Measurements from ENCODE around the gene RFPL4A. TPM values are rescaled to one million over a fixed set of nuclear protein-coding genes. Genes with fewer than 3 reads are reported as not detected.
"Not testable (repeated sequence)": the region's sequence is repeated elsewhere in the genome, so short reads cannot be mapped to it uniquely, and the experiment has no call there.

RFPL4A gene
- 2.5 TPM for total RNA-seq

DNA sequence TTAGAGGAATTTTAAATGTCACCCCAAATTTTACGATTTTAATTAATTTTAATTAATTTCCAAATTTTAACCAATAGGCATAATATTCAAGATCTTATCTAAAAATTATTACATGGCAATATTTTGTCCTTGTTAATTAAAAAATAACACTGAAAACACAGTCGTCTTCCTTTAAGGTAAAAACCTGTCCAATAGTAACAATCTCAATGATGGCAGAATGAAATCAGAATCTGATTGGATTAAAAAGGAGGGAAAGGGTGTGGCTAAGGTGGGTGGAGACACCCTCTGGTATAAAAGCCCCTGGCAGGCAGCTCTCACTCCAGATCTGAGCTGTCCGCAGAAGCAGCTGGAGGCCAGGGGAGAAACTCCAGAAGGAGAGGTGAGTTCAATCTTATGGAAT, at the start of gene RFPL4A:
TSS of gene RFPL4A (plus strand) at position 301 of the 400 bp plus-strand sequence. CDS start 2,704 bp downstream, outside the sequence.
- DNase-seq, result not testable (repeated sequence)

DNA sequence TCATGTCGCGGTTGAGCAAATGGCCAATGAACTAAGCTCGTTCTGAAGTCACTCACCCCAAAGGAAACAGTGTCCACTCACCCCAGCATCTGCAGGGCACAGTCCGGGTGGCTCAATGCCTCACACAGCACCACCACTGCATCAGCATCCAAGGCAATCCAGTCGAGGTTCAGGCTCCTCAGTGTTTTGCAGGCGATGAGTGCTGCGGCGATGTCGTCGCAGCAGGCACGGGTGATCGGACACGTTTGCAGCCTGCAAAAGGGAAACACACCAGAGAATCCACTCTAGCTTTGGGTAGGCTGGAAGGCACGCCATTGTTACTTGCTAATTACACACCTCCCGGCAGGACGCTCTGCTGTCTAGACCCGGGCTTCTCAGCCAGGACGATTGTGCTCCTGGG, 47.2 kb upstream of the RFPL4A start:
- no peak for DNase-seq

DNA sequence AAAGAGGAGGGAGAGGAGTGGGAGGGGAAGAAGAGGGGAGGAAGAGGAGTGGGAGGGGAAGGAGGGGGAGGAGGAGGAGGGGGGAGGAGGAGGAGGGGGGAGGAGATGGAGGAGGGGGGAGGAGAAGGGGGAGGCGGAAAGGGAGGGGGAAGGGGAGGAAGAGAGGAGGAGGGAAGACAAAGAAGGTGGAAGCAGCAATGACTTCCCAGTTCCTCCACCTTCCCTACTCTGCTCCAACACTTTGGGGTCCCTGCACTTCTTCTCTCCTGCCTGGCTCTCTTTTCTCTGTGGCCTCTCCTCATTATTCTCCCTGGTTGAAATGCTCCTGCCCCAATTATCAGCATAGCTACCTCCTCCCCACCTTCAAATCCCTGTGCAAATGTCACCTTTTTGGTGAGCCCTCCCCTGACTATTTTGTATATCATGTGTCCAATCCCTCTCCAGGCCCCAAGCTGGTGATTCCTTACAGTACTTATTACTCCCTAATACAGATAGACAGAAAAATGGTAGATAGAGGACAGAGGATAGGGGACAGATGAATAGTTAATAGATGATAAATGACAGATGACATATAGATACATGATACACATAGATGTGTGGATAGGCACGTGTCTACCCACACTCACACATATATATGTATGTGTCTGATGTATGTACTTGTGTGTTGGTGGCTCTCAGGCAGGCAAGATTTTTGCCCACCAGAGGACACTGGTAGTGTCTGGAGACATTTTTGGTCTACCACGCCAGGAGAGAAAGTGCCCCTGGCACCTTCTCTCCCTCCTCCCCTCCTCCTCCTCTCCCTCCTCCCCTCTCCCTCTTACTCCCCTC, 45.9 kb upstream of the RFPL4A start:
- DNase-seq, result no peak

DNA sequence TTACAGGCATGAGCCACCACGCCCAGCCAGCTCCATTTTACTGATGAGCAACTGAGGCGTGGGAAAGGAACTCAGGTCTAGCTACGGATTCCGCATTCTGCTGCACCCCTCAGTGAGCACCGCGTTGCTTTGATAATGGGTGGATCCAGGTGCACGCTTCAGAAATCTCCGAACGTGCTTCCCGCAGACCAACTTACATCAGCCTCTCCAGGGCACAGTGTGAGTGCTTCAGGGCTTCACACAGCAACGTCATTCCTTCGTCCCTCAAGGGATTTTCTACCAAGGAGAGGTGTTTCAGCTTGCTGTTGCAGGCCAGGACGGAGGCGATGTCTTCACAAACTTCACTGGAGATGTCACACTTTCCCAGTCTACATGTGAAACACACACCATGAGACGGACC, 42.4 kb upstream of the RFPL4A start:
- DNase-seq, result no peak

DNA sequence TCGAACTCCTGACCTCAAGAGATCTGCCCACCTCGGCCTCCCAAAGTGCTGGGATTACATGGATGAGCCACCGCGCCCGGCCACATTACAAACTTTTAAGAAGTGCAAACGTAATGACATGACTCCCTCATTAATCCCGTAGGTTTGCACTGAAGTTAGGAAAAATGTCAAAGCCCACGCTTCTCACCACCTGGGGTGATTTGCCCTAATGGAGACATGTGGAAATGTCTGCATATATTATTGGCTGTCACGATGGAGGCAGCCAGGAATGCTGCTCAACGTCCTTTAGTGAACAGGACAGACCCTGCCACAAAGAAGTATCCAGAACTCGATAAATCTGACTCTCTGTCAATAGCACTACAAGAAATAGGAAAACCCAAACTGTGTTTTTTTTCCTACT, 41.6 kb upstream of the RFPL4A start:
- no peak for DNase-seq

DNA sequence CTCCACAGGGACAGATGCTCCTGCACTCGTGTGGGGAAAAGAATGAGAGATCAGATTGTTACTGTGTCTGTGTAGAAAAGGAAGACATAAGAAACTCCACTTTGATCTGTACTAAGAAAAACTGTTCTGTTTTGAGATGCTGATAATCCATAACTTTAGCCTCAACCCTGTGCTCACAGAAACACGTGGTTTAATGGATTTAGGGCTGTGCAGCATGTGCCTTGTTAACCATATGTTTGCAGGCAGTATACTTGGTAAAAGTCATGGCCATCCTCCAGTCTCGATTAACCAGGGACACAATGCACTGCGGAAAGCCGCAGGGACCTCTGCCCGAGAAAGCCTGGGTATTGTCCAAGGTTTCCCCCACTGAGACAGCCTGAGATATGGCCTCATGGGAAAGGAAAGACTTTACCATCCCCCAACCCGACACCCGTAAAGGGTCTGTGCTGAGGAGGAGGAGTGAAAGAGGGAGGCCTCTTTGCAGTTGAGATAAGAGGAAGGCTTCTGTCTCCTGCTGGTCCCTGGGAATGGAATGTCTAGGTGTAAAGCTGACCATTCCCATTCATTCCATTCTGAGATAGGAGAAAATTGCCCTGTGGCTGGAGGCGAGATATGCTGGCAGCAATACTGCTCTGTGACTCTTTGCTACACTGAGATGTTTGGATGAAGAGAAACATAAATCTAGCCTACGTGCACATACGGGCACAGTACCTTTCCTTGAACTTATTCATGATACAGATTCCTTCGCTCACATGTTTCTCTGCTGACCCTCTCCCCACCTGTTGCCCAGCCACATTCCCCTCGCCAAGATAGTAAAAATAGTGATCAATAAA, 40.8 kb upstream of the RFPL4A start:
- DNase-seq, result not testable (repeated sequence)

DNA sequence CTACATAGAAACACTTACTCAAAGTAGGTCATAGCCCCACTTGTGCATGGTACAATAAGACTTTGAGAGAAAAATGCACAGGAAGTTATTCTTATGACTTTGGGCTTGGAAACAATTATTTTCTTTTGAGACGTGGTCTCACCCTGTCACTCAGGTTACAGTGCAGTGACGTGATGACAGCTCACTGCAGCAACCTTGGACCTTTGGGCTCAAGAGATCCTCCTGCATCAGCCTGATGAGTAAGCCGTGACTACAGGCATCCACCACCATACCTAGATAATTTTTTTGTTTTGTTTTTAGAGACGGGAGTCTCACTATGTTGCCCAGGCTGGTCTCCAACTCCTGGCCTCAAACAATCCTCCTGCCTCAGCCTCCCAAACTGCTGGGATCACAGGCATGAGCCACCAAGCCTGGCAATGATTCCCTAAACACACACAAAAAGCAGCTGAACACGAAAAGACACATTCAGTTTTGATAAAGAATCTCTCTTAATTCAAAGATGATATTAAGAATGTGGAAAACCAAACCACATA, 38.6 kb upstream of the RFPL4A start:
- no peak for DNase-seq

DNA sequence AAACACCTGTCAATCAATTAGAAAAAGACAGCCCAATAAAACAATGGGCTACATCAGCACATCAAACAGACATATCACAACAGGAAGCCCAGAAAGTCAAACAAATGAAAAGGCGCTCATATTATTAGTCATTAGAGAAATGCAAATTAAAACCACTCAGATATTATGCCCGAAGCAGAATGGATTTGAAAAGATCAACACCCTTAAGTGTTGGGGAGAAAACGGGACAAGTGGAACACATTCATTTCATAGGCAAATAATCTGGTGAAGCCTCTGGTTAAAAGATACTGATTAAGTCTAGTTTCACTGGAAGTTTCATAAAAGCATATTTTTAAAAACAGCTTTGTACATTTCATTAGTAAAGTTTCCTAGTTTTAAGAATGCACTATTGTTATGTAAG, 38.1 kb upstream of the RFPL4A start:
- DNase-seq, result no peak

DNA sequence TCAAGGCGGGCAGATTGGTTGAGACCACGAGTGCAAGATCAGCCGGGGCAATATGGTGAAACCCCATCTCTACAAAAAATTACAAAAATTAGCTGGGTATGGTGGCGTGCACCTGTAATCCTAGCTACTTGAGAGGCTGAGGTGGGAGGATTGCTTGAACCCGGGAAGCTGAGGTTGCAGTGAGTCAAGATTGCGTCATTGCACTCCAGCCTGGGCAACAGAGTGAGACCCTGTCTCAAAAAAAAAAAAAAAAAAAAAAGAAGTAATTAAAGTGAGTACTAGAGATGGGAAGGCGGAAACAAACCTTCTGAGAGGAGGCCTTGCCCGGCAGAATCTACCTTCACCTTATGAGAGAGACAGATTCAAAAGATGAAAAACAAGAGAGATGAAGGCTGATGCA, 35.4 kb upstream of the RFPL4A start:
- DNase-seq, result no peak

DNA sequence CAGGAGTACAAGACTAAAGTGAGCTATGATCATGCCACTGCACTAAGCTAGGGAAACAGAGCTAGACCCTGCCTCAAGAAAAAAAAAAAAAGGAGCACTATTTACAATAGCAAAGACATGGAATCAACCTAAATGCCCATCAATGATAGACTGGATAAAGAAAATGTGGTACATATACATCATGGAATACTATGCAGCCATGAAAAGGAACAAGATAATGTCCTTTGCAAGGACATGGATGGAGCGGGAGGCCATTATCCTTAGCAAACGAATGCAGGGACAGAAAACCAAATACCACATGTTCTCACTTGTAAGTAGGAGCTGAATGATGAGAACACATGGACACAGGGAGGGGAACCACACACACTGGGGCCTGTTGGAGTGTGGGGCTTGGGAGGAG, 28.5 kb upstream of the RFPL4A start:
- not testable (repeated sequence) for DNase-seq

DNA sequence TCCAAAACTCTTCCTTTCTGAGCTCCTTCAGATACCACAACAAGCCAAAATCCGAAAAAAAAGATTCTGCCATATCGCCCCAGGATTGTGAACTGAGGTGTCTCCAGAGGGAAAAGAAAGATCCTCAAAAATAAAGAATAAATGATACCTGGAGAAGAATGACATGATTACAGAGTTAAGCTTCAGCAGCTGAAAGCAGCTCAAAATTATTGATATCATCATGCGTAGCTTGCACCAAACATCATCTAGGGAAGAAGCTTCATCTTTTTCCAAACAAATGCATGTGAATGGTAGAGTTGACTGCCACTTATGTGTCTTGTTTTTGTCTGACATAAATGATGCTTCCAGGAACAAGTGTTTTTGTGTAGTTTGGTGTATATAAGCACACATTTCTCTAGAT, 20.6 kb upstream of the RFPL4A start, which contains the start of gene NLRP9:
TSS of gene NLRP9 (minus strand) at position 101 of the 400 bp plus-strand sequence. CDS start at position 73, 28 bp downstream.
- no peak for DNase-seq

DNA sequence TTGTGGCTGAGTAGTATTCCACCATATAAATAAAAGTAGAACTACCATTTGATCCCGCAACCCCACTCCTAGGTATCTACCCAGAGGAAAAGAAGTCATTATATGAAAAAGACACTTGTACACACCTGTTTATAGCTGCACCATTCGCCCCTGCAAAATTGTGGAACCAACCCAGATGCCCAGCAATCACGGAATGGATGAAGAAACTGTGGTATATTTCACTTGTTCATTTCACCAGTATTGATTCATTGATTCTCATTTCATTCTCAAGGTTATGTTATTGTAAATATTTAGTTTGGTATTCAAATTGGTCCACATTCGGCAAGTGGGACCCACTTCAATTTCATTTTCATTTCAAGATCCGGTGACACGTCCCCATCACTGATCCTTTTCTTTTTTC, 8.2 kb upstream of the RFPL4A start:
- no peak for DNase-seq

DNA sequence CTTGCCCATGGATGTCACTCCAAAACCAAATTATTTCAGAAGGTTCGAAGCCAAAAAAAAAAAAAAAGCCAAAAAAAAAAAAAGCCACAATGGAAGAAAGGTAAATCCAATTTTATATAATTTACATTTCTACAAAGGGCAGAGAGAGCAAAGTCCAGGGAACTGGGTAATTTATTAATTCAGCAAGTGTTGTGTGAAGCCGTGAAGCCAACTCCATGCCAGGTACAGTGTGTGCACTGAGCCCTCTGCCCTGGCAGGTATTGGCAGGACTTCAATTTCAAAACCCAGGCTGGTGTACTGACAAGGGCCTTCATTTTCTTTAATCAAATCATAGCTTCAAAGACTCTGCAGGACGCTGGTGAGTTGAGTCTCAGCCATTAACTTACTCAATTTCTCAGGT, 5.5 kb upstream of the RFPL4A start:
- no peak for DNase-seq

DNA sequence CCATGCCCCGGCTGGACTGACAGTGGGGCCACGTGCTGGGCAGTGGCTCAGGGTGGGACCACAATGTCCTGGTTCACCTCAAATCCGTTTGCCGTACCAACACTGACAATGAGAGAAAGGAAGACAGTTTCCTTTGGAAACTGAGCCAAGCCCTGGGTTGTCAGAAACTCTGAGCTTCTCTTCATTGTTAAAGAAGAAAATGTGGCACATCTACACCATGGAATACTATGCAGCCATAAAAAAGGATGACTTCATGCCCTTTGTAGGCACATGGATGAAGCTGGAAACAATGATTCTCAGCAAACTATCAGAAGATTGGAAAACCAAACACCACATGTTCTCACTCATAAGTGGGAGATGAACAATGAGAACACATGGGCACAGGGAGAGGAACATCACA, 2.1 kb upstream of the RFPL4A start:
- DNase-seq, result not testable (repeated sequence)

DNA sequence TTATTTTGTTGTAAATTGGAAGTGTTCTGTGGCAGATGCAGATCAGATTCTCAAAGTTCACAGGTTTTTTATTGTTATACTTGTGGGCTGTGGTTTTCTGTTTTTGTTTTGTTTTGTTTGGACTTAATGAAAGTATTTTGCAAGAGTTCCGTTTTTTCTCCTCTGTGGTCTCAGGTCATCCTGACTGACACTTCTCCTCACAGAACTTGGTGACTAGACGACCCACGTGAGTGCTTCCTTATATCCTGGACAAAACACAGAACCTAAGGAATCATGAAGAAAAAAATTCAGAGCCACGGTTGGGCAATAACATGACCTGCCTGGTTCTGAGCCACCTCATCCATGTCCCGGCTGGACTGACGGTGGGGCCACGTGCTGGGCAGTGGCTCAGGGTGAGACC, 7.6 kb downstream of the RFPL4A start:
- DNase-seq, result no peak

DNA sequence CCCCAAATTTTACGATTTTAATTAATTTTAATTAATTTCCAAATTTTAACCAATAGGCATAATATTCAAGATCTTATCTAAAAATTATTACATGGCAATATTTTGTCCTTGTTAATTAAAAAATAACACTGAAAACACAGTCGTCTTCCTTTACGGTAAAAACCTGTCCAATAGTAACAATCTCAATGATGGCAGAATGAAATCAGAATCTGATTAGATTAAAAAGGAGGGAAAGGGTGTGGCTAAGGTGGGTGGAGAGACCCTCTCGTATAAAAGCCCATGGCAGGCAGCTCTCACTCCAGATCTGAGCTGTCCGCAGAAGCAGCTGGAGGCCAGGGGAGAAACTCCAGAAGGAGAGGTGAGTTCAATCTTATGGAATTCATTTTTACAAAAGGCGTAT, 9.9 kb downstream of the RFPL4A start, which contains the start of gene RFPL4AL1:
TSS of gene RFPL4AL1 (plus strand) at position 301 of the 400 bp plus-strand sequence. CDS start 2,687 bp downstream, outside the sequence.
- not testable (repeated sequence) for DNase-seq

DNA sequence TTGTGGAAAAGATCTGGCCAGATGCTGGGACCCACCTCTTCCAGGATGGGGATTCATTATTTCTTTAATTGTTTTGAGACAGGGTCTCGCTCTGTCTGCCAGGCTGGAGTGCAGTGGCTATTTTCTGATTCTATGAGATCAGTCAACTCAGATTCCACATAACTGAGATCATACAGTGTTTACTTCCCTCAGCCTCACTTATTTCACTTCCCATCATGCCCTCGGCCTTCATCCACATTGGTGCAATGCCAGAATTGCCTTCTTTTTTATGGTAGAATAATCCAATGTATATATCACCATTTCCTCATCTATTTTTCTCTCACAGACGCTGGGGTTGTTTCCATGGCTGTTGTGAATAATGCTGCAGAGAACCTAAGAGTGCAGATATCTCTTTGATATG, 10.7 kb downstream of the RFPL4A start:
- DNase-seq, result not testable (repeated sequence)

DNA sequence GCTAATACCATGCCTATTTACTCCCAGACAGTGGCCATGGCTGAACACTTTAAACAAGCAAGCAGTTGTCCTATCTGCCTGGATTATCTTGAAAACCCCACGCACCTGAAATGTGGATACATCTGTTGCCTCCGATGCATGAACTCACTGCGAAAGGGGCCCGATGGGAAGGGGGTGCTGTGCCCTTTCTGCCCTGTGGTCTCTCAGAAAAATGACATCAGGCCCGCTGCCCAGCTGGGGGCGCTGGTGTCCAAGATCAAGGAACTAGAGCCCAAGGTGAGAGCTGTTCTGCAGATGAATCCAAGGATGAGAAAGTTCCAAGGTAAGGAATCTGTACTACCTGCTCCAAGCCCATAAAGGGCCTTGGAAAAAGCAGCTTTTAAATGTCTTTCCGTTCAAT, 18.6 kb downstream of the RFPL4A start:
- DNase-seq, result no peak

DNA sequence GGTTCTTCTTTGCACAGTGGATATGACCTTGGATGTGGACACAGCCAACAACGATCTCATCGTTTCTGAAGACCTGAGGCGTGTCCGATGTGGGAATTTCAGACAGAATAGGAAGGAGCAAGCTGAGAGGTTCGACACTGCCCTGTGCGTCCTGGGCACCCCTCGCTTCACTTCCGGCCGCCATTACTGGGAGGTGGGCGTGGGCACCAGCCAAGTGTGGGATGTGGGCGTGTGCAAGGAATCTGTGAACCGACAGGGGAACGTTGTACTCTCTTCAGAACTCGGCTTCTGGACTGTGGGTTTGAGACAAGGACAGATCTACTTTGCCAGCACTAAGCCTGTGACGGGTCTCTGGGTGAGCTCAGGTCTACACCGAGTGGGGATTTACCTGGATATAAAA, 19.4 kb downstream of the RFPL4A start:
- DNase-seq, result no peak

DNA sequence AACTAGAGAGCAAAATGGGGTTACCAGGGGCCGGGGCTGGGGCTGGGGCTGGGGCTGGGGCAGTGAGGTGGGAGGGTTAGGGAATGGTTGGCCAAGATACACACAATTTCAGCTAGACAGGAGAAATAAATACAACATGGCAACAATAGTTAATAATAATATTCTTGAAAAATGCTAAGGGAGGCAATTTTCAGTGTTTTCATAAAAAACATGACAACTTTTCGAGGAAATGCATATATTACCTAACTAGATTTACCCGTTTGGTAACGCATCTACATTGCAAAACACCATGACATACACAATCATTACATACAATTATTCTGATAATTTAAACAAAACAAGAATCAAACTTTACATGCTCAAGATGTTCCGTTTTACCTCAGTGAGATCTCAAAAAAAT, 22.2 kb downstream of the RFPL4A start:
- no peak for DNase-seq

DNA sequence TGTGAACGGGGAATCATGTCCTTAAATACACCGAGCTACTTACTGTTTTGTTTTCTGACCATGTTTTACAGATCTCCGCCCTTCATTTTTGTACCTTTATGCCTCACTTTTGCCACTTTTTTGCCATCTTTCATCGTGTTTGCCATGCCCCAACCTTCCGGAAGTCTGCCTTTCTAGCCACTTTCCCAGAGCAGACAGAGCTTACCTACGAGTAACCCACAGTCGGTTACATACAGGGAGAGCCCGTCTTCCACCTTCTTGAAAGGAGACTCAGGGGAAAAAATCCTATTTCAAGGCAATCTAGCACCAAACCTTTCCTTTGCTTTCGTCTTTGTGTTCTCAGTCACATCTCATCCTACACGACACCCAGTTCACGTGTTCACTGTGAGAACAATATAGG, 36.1 kb downstream of the RFPL4A start:
- no peak for DNase-seq

DNA sequence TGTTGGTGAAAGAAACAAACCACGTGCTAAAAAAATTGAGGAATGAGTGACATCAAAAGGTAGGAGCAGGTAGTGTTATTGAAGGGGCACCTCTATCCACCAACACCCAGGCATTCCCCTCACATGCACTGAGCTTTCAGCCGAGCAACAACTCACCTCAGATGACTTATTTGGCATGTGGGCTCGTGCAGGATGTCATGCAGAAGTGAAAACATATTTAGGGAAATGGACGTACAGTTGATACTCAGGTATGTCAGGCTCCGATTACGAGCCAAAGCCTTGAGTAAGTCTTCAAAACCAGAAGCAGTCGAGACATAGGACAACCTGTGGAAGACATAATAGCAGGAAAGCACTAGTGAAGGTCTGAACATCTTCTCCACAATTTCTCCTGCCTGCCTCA, 42.5 kb downstream of the RFPL4A start:
- no peak for DNase-seq

DNA sequence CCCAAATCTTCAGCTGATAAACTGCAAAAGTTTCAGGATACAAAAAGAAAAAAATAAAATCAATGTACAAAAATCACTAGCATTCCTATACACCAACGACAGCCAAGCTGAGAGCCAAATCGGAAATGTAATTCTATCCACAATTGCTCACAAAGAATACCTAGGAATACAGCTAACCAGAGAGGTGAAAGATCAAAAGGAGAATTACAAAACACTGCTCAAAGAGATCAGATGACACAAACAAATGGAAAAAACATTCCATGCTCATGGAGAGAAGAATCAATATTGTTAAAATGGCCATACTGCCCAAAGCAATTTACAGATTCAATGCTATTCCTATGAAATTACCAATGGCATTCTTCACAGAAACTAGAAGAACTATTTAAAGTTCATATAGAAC, 43.4 kb downstream of the RFPL4A start:
- DNase-seq, result no peak
